A673 (cell line): ENCODE data around the gene CDC42EP4.

Experiments used
- CTCF ChIP-seq: fragments of 300-800, 200-600 bp; sonication (generic); conservative IDR thresholded peaks from 2 replicates; pipeline ENCODE4 v1.5.1; 2017; ENCODE audit warnings: low read depth, mild to moderate bottlenecking, antibody characterized with exemption, low read length, moderate library complexity, mixed read lengths
- EZH2 ChIP-seq: fragments of 200-600 bp; sonication (generic); IDR thresholded peaks from 2 replicates; pipeline ENCODE4 v1.6.1; 2017; ENCODE audit warnings: borderline replicate concordance, low read depth, mild to moderate bottlenecking, mixed read lengths, antibody characterized with exemption, low read length; ENCODE audit not compliant: poor library complexity, severe bottlenecking

GRCh38 chr17:73272906-73273218, 38.9 kb downstream of the CDC42EP4 start:
- TF ChIP-seq CTCF (no peak), EZH2 (no peak)
